Stimulated activated CD4-positive, alpha-beta T cell treated with anti-CD3 and anti-CD28 coated beads, TNF-alpha, amount 100 ng/mL, for 4 hours (primary cell): Measurements from ENCODE around the gene KCNMB1.
"Not testable (repeated sequence)": the region's sequence is repeated elsewhere in the genome, so short reads cannot be mapped to it uniquely, and the experiment has no call there.

ENCODE experiments used
- DNase-seq, 3 experiments: peaks; one replicate each; pipeline ENCODE4 v3.0.0-alpha.2; 2020; ENCODE audit warnings: low read depth in 3 of 3

KCNMB1 gene

DNA sequence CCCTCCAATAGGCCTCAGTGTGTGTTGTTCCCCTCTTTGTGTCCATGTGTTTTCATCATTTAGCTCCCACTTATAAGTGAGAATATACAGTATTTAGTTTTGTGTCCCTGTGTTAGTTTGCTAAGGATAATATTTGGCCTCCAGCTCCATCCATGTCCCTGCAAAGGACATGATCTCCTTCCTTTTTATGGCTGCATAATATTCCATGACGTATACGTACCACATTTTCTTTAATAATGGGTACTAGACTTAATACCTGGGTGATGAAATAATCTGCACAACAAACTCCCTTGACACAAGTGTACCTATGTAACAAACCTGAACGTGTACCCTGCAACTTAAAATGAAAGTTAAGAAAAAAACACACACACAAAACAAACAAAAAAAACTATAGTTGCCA lies 12.6 kb downstream of the KCNMB1 start:
- not testable (repeated sequence) for DNase-seq

DNA sequence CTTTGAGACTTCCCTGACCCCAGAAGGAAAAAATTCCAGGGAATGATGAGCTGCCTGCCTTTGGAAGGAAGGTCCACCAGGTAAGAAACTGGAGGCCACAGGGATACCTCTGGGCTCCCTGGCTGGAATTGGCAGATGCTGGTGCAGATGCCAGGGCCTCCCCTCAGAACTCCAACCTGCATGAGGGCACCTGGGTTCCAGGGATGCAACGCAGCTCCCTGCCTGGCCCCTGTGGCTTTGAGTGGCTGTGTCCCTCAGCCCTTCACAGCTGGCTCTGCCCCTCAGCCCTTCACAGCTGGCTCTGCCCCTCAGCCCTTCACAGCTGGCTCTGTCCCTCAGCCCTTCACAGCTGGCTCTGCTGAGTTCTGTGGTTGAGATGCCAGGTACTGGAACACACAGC lies 13.9 kb downstream of the KCNMB1 start:
- DNase-seq: no peak

DNA sequence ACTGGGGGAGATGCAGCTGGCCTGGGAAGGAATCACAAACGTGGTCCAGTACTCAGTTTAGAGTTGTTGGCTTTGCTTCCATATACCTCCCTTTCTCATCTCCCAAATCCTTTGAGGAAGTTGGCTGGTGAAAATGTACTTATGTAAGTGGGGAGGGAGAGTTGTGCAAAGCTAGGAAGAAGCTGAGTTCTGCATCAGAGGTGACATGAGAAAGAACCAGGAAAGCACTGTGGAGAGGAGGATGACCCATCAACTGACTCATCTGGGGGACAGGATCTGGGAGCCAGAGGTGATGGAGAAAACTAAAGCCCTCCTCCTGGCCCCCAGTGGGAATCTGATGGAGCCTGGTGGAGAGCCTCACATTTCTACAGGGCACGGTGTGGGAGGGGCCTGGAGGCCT lies 16.2 kb downstream of the KCNMB1 start:
- no peak for DNase-seq

DNA sequence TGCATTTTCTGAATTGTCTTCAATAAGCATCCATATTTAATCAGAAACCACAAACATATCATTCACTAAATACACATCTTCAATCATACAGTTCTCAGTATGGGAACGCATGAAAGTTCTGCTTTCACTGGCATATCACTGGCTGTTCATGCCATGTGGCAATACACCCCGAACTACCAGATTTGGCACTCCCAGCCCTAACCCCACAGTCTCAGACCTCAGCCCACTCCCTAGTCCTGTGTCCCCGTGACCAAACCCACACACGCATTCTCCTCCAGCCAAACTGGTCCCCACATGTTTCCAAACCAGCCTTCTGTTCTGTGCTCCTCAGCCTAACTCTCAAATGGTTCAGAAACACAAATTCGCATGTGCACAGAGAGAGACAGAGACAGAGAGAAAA lies 20.6 kb downstream of the KCNMB1 start:
- no peak for DNase-seq

DNA sequence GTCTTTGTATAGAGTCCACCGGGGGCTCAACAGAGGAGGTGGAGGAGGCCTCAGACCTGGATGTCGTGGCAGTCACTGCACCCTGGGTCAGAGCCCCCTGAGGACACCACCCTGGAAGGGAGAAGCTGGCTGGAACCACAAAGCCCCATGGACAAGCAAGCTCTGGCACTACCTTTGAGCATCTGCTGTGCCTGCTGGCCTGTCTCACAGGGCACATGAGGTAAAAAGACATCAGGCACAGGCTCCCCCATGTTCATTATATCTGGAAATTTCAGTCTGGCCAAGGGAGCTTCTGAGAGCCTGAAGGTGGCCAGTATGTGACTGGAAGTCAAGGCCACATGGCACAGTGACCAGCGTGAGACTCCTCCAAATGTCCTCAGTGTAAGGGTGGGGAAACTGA lies 22.9 kb downstream of the KCNMB1 start:
- no peak for DNase-seq

DNA sequence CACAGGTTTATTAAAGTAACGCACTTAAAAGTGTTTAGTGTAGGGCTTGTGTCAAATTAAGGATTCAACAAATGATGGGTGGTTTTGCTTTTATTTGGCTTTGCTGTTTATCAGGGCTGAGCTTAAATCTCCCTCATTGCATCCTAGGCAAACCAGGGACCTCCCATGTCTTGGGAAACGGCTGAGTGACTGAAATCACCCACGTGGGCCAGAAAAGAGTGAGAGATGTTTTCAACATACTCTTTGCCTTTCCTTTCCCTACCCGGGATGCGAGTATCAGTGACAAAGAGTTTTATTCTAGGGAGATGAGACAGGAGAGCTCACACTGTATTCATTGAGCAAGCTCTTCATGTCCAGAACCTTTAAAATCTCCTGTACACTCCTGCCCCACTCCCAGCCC lies 23.3 kb downstream of the KCNMB1 start:
- no peak for DNase-seq

DNA sequence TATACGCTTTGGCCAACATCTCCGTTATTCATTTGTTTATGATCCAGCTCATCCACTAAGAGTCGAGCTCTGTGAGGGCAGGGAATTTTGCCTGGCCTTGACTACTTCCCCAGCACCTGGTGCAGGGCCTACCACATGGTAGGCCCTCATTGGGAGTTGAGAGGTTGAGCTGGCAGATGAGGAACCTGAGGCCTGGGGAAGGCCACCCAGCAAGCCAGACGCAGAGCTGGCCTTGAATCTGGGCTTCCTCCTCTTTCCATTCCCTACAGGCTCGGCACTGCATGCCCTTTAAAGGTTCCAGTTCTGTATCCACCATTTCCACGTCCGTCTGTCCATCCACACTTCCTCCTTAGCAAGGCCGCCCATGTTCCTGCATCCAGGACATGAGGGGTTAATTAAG lies 24.2 kb downstream of the KCNMB1 start:
- DNase-seq: no peak

DNA sequence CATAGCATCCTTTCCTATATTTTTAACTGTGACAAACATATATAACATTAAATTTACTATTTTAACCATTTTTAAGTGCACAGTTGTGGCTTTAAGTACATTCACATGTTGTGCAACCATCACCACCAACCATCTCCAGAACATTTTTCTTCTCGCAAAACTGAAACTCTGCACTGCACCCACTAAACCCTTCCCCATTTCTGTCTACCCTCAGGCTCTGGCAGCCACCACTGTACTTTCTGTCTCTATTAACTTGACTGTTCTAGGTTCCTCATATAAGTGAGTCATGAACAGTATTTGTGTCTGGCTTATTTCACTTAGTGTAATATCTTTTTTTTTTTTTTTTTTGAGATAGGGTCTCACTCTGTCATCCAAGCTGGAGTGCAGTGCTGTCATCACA lies 25.5 kb downstream of the KCNMB1 start:
- no peak for DNase-seq

DNA sequence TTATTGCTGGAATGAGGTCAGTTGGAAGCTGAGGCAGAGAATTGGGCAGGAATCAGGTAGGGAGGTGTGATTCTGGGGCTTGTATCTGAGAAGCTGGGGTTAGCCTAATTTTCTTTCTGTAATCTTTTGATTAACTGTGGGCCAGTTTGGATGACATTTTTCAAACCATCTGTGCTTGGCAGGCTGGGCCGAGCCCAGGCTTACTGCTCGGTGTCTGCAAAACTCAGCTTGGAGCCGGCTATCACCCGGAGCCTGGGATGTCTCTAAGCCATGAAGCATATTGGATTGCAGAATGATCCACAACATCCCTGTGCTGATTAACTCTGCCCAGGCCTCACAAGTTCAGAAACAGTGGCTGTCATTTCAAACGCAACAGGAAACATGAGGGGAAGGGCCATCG lies 26.5 kb downstream of the KCNMB1 start:
- DNase-seq: no peak

DNA sequence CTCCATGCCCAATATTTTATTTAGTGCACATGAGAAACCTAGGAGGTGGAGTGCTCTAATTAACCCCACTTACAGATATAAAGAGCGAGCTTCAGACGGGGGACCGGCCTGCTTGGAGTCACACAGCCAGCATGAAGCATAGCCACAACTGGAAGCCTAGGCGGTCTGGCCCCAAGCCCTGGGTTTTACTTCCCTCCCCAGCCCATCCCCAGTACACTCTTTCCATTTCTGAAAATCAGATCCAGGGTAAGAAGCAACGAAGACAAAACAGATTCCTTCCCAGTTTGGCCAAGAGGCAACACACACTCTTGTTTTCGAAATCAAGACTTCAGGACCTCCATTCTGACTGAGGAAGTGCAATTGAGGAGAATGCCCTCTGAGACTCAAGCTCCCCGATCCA lies 27.1 kb downstream of the KCNMB1 start:
- no peak for DNase-seq

DNA sequence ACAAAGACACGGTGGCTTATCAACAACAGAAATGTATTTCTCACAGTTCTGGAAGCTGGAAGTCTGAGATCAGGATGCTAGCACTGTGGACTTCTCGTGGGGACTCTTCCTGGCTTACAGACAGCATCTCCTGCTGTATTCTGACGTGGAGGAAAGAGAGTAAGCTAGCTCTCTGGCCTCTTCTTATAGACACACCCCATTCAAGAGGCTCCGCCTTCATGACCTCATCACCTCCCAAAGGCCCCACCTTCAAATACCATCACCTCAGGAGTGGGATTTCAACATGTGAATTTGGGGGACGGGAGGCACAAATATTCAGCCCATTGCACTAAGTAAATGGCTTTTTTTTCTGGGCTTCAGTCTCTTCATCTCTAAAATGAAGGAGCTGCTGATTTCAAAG lies 27.6 kb downstream of the KCNMB1 start:
- DNase-seq: no peak

DNA sequence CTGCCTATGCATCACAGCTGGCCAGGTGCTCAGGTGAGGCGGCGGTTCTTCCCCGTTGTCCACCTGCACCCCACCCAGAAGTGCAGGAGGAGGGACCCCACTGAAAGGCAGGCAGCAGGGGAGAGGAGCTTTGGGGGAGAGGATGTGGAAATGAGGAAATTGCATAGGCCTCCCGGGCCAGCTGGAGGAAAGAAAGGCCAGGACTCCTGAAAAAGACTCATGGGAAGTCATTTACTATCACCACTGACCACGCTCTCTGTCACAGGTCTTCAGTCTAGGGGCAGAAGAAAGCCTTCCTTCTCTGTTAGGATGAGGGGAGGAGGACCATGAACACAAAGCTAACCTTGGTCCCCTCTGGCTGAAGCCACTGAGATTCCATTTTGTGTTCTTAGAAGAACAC lies 28.1 kb downstream of the KCNMB1 start:
- DNase-seq: no peak

DNA sequence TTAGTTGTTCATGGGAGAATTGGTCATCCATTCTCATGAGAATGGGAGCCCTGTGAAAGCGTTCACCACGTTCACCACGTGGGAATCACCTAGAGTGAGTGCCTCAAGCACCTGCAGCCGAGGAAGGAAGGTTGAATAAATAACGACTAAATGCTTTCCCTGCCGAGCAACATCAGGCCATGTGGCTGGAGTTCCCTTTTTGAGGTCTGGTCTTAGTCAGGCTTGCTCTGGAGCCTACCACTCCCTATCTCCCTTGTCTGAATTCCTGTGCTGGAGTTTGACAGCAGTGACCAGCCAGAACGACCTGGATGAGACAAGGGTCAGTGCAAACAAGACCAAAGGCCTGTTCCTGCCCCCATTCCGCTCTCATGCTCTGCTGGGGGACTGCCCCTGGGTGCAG lies 28.5 kb downstream of the KCNMB1 start:
- no peak for DNase-seq

DNA sequence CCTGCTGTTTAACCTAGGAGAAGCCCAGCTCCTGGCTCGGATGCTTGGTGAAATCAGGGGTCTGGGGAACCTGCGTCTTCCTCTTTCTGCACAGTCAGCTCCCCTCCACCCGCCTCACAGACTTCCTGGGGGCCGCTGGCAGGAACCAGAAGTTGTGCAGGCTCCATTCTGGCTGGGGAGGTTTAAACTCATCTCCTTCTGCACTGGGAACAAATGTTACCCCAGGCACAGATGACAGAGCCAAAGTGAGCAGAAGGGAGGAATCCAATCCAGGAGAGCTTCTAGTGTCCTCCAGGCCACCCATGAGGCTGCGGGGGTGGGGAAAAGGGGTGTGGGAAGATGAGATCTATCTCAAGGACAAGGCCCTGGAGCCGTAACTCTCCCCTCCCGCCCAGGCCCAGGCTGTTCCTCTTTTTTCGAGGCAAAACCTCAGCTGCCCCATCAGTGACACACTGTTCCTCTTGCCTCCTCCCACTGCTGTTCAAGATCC lies 31.2 kb downstream of the KCNMB1 start:
- DNase-seq: no peak

DNA sequence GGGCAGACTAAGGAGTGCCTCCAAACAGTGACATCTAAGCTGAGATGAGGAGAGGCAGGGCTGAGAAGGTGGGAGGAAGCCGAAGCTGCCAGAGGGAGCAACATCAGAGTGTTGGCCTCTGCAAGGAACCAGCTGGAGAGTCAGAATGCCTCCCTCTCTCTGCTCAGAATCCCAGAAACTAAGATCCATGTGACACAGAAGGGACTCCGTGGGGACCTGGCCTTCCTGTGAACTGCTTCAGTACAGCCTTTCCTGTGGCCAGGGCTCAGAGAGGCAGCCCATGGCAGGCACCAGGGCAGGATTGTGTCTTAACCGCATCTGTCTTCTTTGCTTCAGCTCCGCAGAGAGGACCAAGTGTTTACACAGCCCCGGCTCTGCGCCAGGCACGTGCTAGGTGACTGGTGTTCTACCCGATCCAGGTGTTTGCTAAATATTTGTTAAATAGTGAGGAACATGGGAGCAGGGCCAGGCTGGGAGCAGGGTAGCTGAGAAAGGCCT lies 33.5 kb downstream of the KCNMB1 start:
- no peak for DNase-seq

DNA sequence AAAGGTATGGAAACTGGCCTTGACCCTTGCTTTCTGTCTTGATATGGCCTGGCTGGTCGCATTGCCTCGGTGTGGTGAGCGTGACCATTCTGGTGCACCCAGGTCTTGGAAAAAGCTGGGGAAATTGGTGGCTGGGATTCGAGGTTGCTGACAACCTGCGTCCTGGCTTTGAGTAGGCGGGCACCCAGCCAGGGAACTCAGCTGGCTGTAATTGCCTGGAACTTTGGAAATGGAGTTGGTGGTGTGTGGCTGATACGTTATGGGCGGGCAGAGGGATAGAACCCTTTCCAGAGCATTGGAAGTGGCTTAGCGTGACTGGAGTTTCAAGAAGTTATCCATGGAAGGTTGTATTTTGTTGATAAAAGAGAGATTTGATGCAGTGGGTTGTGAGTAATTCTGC lies 35.2 kb downstream of the KCNMB1 start:
- no peak for DNase-seq

DNA sequence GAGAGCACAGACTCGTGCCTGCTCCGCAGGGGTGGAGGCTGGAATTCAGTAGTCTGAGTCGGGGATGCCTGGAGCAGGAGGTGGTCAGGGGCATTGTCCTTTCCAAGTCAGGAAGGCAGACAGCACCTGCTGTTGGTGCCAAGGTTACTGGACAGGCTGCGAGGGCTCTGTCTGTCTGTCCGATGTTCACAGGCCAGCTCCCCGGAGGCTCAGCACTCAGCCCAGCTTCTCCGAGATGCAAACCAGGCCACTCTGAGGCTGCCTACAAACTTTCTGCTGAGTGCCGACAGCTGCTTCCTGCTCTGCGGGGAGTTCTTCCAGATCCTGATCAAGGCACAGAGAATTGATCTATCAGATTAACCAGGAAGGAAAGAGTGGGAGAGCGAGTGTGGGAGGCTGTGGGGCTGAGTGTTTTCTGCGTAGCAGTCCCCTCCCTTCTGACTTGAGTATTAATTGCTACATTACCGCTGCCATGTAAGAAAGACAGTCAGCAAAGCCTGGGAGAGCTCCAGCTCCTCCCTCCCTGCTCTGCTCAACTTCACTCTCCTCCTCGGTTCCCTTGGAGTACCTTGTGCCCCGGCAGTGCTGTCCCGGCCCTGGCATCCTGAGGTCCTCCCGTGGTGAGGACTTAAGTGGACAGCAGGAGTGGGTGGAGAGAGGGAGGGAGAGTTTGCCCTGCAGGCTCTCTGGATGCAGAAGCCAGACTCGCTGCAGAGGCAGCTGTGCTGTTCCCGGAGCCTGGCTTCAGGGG lies 36.0 kb downstream of the KCNMB1 start:
- DNase-seq: no peak

DNA sequence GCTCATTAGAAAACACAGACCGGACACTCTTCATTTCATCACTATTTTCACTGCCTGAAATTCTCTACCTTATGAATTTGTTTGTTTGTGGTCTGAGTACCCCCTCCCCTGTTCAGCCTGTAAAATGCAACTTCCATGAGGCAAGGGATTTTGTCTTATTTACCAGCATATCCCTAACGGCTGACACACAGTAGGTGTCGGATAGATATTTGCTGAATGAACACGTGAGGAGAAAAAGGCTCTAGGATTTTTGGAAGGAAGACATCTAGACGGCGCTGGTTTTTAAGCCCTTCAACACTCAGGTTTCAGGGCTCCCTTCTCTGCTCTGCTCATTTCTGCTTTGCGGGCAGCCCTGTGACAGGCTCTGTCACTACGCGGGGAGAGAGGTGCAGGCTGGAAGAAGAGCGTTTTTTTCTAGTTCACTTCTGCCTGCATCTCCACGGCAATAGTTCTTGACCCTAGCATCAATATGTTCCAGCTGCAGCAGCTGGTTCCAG lies 41.0 kb downstream of the KCNMB1 start:
- no peak for DNase-seq

DNA sequence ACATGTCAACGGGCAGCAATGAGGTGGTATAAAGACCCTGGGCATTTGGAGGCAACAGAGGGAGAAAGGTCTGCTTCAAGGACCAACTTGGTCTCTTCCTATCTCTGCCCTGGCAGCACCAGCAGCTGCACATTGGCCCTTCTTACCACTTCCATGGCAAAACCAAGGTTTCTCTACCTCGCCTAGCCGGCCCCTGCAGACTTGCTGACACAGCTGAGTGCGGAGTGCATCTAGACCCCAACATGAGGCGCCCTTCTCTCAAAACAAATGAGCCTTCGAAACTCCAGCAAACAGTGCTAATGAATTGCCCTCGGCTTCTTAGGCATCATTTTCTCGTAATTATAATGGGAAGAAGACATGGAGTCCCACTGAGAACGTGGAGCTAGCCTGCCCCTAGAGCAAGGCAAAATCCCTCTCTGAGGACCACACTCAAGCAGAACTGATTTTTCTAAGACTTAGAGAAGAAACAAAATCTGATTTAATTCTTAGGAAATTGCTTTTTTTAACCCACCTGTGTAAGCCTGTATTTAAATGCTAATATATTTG lies 42.1 kb downstream of the KCNMB1 start:
- no peak for DNase-seq

DNA sequence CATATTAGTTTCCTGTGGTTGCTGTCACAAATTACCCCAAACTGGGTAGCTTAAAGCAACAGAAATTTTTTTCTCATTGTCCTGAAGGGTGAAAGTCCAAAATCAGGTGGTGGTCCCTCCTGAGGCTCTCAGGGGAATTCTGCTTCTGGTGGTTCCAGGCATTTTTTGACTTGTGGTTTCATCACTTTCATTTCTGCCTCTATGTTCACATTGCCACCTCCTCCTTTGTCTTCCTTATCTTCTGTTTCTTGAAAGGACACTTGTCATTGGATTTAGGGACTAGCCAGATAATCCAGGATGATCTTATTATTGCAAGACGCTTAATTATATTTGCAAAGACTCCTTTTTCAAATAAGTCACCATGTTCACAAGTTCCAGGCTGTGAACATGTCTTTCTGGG lies 43.2 kb downstream of the KCNMB1 start:
- DNase-seq: no peak

DNA sequence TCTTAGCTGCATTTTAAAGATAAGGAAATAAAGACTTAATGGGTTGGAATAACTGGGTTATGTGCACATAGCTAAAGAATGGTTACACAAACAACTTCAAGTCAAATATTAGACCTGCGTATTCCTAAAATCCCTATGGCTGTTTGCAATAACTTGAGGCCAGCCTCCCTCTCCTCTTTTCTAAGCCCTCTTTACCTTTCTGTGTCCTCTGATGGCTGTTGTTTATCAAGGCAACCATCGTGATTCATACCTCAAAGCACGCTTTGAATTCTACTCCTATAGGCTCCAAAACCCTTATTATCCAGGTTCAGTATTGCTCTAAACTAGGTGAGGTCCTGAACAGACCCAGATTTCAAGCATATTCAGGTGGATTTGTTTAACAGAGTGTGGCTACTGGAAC lies 46.0 kb downstream of the KCNMB1 start:
- no peak for DNase-seq

DNA sequence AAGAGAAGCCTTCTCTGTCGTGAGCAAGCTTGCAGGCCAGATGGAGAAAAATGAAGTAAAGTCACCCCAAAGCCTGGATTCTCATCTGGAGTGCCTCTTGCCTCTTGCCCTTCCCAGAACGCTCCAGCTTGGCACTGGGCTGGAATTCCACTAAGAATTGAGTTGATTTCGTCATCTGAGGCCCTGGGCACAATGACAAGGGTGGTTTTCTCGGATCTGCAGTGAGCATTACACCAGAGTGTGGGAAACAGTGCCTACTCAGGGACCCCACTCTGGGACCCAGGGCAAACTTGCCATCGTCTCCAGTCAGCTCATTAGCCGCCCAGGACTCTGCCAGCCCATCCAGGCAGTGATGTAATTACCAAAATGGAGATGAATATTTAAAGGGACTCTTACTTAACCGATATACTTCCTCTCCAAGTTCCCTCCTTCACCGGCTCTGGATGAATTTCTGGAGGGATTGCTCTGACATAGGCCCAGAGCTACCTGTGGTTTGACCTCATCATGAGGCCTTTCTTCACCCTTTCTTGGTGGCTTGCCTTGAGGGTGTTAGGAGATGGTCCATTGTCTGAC lies 46.9 kb downstream of the KCNMB1 start:
- DNase-seq: no peak

DNA sequence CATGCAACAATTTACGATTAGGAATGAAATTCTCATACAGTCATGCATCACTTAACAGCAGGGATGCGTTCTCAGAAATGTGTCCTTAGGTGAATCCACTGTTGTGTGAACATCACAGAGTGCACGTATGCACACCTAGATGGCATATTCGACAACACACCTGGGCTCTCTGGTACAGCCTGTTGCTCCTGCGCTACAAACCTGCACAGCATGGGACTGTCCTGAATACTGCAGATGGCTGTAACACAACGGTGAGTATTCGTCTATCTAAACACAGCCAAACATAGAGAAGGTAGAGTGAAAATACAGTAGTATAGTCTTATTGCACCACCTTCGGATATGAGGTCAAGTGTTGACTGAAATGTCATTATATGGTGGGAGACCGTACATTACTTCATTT lies 47.6 kb downstream of the KCNMB1 start:
- no peak for DNase-seq
